D721Med (cell line): ENCODE measurements around the gene COG4.
A peak's percentile ranks its signal among the peaks of the same experiment; 100 is the strongest.

Experiments
- DNase-seq: peaks from one replicate; pipeline ENCODE4 v3.0.0; 2011; ENCODE audit warnings: low spot score; ENCODE audit not compliant: insufficient read length
- FAIRE-seq: peaks from 2 replicates; lab custom pipeline; 2011; peaks lifted over from hg19 to GRCh38; lab: Jason Lieb, UNC
- CTCF ChIP-seq: IDR thresholded peaks from 2 replicates; pipeline ENCODE4 v1.5.1; 2012; ENCODE audit warnings: mild to moderate bottlenecking, control low read depth; ENCODE audit not compliant: insufficient read depth; ENCODE audit errors: missing control alignments

COG4 gene

DNA sequence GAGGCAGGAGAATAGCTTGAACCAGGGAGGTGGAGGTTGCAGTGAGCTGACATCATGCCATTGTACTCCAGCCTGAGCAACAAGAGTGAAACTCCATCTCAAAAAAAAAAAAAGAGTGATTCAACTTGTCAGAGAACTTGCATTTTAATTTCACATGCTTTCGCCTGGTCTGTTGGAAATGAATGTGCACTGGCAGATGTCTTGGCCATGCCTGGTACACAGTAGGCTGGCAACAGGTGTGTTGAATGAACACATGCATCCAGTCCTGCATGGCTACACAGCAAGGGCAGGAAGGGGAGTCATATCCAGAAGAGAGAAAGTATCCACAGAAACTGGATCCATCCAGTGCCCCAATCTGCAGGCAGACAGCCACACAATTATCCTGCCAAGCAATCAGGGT, 11.5 kb downstream of the COG4 start:
- FAIRE-seq: no peak
- TF ChIP-seq CTCF: no peak
- no peak for DNase-seq

GRCh38 chr16:70510216-70510615, 13.1 kb downstream of the COG4 start:
- DNase-seq: no peak
- no peak for FAIRE-seq
- TF ChIP-seq CTCF: no peak

- no peak for FAIRE-seq
- no peak for DNase-seq
- TF ChIP-seq CTCF: peak; percentile 14
These were observed 14.6 kb downstream of the COG4 start for GRCh38 chr16:70508752-70509151.

GRCh38 chr16:70496513-70496912, 26.8 kb downstream of the COG4 start:
- FAIRE-seq (no peak), DNase-seq (no peak)
- no peak for TF ChIP-seq CTCF

- DNase-seq: no peak
- FAIRE-seq: no peak
These were observed 27.8 kb downstream of the COG4 start for GRCh38 chr16:70495425-70496182.

DNA sequence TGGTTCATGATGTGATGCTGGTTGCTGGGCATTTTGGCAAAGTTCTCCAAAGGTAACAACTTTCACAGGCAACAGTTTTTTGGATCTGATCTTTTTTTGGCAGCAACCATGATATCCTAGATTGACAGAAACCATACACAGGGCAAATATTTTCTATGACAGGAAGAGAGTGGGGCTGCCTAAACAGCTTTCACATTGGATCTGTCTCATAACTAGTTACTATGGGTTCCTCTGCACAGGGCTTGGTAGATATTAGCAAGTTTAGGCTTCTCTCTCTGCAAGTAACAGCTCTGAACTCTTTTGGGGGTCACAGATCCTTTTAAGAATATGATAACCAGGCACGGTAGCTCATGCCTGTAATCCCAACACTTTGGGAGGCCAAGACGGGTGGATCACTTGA, 28.6 kb downstream of the COG4 start:
- no peak for TF ChIP-seq CTCF
- DNase-seq: no peak
- FAIRE-seq: no peak

More at GRCh38 chr16:70495425-70496182, 27.8 kb downstream of the COG4 start:
- TF ChIP-seq CTCF: no peak

GRCh38 chr16:70494202-70494770, 29.1 kb downstream of the COG4 start:
- FAIRE-seq (no peak), DNase-seq (no peak)
- TF ChIP-seq CTCF: no peak
